ENCODE results near the gene RETREG1.
"Not testable (repeated sequence)": the region's sequence is repeated elsewhere in the genome, so short reads cannot be mapped to it uniquely, and the experiment has no call there.

GRCh38 chr5:16543206-16543605 lies 73.6 kb downstream of the RETREG1 start:
- TF ChIP-seq POLR2A, CTCF (IDR thresholded peaks at IDR 0.05): not testable (repeated sequence)

Measured in heart left ventricle (tissue), 13 donors.